Keratinocyte (primary cell): ENCODE results near the gene POLD4. TPM values are rescaled to one million over a fixed set of nuclear protein-coding genes. Genes with fewer than 3 reads are reported as not detected.
A peak's percentile ranks its signal among the peaks of the same experiment; 100 is the strongest.

Experiments
- DNase-seq: peaks from one replicate; pipeline ENCODE4 v3.0.0-alpha.2; 2011; ENCODE audit warnings: low read depth, missing footprints, low spot score
- FAIRE-seq: peaks from 2 replicates; lab custom pipeline; 2011; peaks lifted over from hg19 to GRCh38; lab: Jason Lieb, UNC
- H2AFZ ChIP-seq: 2 replicates; pipeline ENCODE4 v1.6.0; 2012; ENCODE audit warnings: low read length, control low read depth, inconsistent platforms; ENCODE audit not compliant: control insufficient read depth
- H3K27ac ChIP-seq: 2 replicates; pipeline ENCODE4 v1.5.1; 2011; ENCODE audit warnings: low read length; ENCODE audit not compliant: control insufficient read depth, insufficient read depth
- H3K27me3 ChIP-seq: 3 replicates; pipeline ENCODE4 v1.6.0; 2011; ENCODE audit warnings: low read length; ENCODE audit not compliant: control insufficient read depth, insufficient read depth; ENCODE audit errors: extremely low read depth
- H3K36me3 ChIP-seq, 2 experiments: 2 replicates in 1 of 2; 3 replicates in 1 of 2; pipeline ENCODE4 v1.5.1; 2011; ENCODE audit warnings: low read length in 2 of 2, mild to moderate bottlenecking in 1 of 2; ENCODE audit not compliant: control insufficient read depth in 2 of 2, insufficient read depth in 2 of 2; ENCODE audit errors: extremely low read depth in 1 of 2
- H3K4me1 ChIP-seq: 3 replicates; pipeline ENCODE4 v1.5.1; 2011; ENCODE audit warnings: low read length; ENCODE audit not compliant: control insufficient read depth, insufficient read depth; ENCODE audit errors: extremely low read depth
- H3K4me2 ChIP-seq: 3 replicates; pipeline ENCODE4 v1.6.0; 2011; ENCODE audit warnings: low read depth, low read length; ENCODE audit not compliant: control insufficient read depth, insufficient read depth; ENCODE audit errors: extremely low read depth
- H3K4me3 ChIP-seq, 3 experiments: fragments of 200-600 bp in 1 of 3; sonication (generic) in 1 of 3; 2 replicates in 2 of 3; 3 replicates in 1 of 3; pipeline ENCODE4 v1.5.1; 2011 to 2016; ENCODE audit warnings: low read length in 3 of 3, mild to moderate bottlenecking in 3 of 3, control low read depth in 2 of 3, inconsistent platforms in 1 of 3, low read depth in 1 of 3, mixed read lengths in 1 of 3, mixed run types in 1 of 3, moderate library complexity in 1 of 3; ENCODE audit not compliant: control insufficient read depth in 2 of 3, insufficient read depth in 2 of 3; ENCODE audit errors: extremely low read depth in 1 of 3
- H3K79me2 ChIP-seq: 2 replicates; pipeline ENCODE4 v1.6.0; 2012; ENCODE audit warnings: low read length; ENCODE audit not compliant: control insufficient read depth, insufficient read depth
- H3K9ac ChIP-seq: 3 replicates; pipeline ENCODE4 v1.6.0; 2011; ENCODE audit warnings: low read length; ENCODE audit not compliant: control insufficient read depth, insufficient read depth; ENCODE audit errors: extremely low read depth
- H3K9me1 ChIP-seq: 3 replicates; pipeline ENCODE4 v1.6.0; 2011; ENCODE audit warnings: low read length; ENCODE audit not compliant: control insufficient read depth, insufficient read depth; ENCODE audit errors: extremely low read depth
- H3K9me3 ChIP-seq: 2 replicates; pipeline ENCODE4 v1.5.1; 2012; ENCODE audit warnings: low read depth, low read length; ENCODE audit not compliant: control insufficient read depth
- H4K20me1 ChIP-seq: 3 replicates; pipeline ENCODE4 v1.6.0; 2011; ENCODE audit warnings: low read length; ENCODE audit not compliant: control insufficient read depth, insufficient read depth; ENCODE audit errors: extremely low read depth
- CTCF ChIP-seq, 3 experiments: IDR thresholded peaks in 1 of 3; conservative IDR thresholded peaks in 1 of 3; optimal IDR thresholded peaks in 1 of 3; 2 replicates in 2 of 3; 3 replicates in 1 of 3; pipeline versions ENCODE3 to v1.5.1; 2011; ENCODE audit warnings: low read length in 3 of 3, mild to moderate bottlenecking in 3 of 3, moderate library complexity in 2 of 3, control low read depth in 1 of 3, inconsistent platforms in 1 of 3; ENCODE audit not compliant: insufficient read depth in 2 of 3; ENCODE audit errors: extremely low read depth in 1 of 3
- EZH2 ChIP-seq: IDR thresholded peaks from one replicate; pipeline ENCODE4 v1.6.1; 2012; ENCODE audit warnings: inconsistent platforms, mild to moderate bottlenecking, low read length, moderate library complexity
- dilution Hi-C: fragments of 300-500 bp; cut with MboI; formaldehyde crosslinking; loops from one replicate; pipeline ENCODE4 v1.7.0; 2020; ENCODE audit warnings: low sequenced_read_pairs; ENCODE audit not compliant: extremely low pct_ligation_motif_present
- polyA plus RNA-seq, 5 experiments: library from polyadenylated mRNA; depleted of rRNA in 3 of 5; stranded (reverse) in 3 of 5; stranded (forward) in 1 of 5; unstranded in 1 of 5; fragments of >200 nt; gene quantifications; 1 replicate in 1 of 5; 2 replicates in 3 of 5; 3 replicates in 1 of 5; pipeline versions ENCODE4 v1.2.1 to v1.2.3, GENCODE V29; 2011 to 2012; ENCODE audit warnings: missing spikeins in 2 of 5, low read depth in 1 of 5, low replicate concordance in 1 of 5

POLD4 gene
- polyA plus RNA-seq, 1 donor (not counting 4 experiments of a cell fraction or from before 2014, with no cell fraction given) = 35.7 TPM

- H4K20me1 ChIP-seq = no peaks in the 10 kb centered on the region
- dilution Hi-C loops = no loop called here
Measured at GRCh38 chr11:67389477-67389876, 36.1 kb upstream of the POLD4 start.

GRCh38 chr11:67387518-67387917 lies 34.2 kb upstream of the POLD4 start:
- FAIRE-seq (no peak), DNase-seq (no peak)
- peaks cover 21% of the 10 kb centered on the region for H3K4me1 ChIP-seq
- no peaks in the 10 kb centered on the region for H3K36me3 ChIP-seq
- H3K79me2 ChIP-seq = peaks cover 8% of the 10 kb centered on the region
- H3K27me3 ChIP-seq = no peaks in the 10 kb centered on the region
- dilution Hi-C loops = no loop called here
- TF ChIP-seq CTCF (optimal IDR thresholded peaks at IDR 0.05 in 1 of 3, IDR thresholded peaks at IDR 0.05 in 1 of 3, conservative IDR thresholded peaks at IDR 0.05 in 1 of 3; ENCODE audit: extremely low read depth in 1 of 3, insufficient read depth in 2 of 3, low read length in 3 of 3) = no peak
- TF ChIP-seq EZH2 = no peak
- no peaks in the 10 kb centered on the region for H3K9me3 ChIP-seq
- H3K4me3 ChIP-seq = no peak overlapping the region
- H3K9me1 ChIP-seq = no peaks in the 10 kb centered on the region
- H3K27ac ChIP-seq = no peak overlapping the region
- H4K20me1 ChIP-seq = no peaks in the 10 kb centered on the region
- H2AFZ ChIP-seq = no peak overlapping the region
- H3K9ac ChIP-seq = no peak overlapping the region
- no peak overlapping the region for H3K4me2 ChIP-seq

More at GRCh38 chr11:67389477-67389876, 36.1 kb upstream of the POLD4 start:
- no peaks in the 10 kb centered on the region for H3K9me3 ChIP-seq
- H2AFZ ChIP-seq = no peak overlapping the region
- peaks cover 0 to 4% of the 10 kb centered on the region in 2 experiments for H3K36me3 ChIP-seq
- no peaks in the 10 kb centered on the region for H3K9me1 ChIP-seq
- peaks cover 20% of the 10 kb centered on the region for H3K4me1 ChIP-seq
- FAIRE-seq (no peak), DNase-seq (no peak)
- no peak overlapping the region for H3K27ac ChIP-seq
- peaks cover 10% of the 10 kb centered on the region for H3K79me2 ChIP-seq
- no peak overlapping the region for H3K4me2 ChIP-seq
- peak; percentile 42 to 71 (median 53) for TF ChIP-seq CTCF (optimal IDR thresholded peaks at IDR 0.05 in 1 of 3, IDR thresholded peaks at IDR 0.05 in 1 of 3, conservative IDR thresholded peaks at IDR 0.05 in 1 of 3; ENCODE audit: extremely low read depth in 1 of 3, insufficient read depth in 2 of 3, low read length in 3 of 3)
- TF ChIP-seq EZH2 = no peak
- H3K9ac ChIP-seq = no peak overlapping the region
- H3K4me3 ChIP-seq = no peak overlapping the region
- H3K27me3 ChIP-seq = no peaks in the 10 kb centered on the region
